ENCODE data around the gene TMEM158. TPM values are rescaled to one million over a fixed set of nuclear protein-coding genes. Genes with fewer than 3 reads are reported as not detected.

Gene TMEM158
- total RNA-seq, 1 experiment from 2014 or later = 7.3 TPM

DNA sequence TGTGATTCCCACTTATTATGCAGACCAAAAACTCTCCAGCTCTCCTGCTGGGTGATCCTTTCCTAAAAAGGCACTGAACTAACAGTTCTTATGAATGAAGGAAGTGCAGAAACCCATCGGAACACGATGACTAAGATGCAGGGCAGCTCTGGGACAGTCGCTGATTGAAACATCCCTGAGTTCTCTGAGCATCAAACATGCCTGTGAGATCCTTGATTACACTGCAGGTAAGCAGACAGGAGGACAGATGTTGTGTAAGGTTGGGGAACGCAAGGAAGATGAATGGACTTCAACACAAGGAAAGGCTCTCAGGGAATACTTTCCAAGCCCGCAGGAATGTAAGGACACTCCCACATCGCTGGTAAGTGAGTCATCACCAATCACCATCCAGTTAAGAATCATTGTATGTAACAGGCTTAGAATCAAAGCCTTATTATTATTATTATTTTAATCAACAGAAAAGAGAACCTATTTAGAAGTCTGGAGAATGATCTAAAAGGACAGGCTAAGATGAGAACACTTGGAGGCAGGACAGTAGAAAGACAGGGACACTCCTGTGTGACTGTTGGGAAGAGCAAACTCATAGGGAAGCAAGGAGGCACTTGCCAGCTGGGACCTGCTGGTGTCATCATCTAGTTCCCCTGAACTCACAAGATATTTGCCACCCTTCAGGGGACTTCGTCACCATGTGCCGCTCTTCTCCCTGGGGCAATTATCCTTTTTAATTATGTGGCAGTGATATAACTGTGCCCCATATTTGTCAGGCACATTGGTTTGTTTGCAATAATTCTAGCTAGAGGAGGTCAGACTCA lies 26.0 kb downstream of the TMEM158 start:
- no TSS peak for BruUV-seq (replicated peaks)
- in situ Hi-C loops (cut with HindIII; ENCODE audit: low pct_unique_long_range_greater_than_20kb, low sequenced_read_pairs) = no loop called here
- no peak overlapping the region for H3K4me3 ChIP-seq (ENCODE audit: low read depth in 2 of 2, low read length in 2 of 2)
- intact Hi-C loops (cut with micrococcal nuclease; ENCODE audit: unreplicated experiment) = no loop called here
- H3K9me3 ChIP-seq (ENCODE audit: control insufficient read depth, insufficient read depth, low read depth, low read length) = no peaks in the 10 kb centered on the region
- DNase-seq (ENCODE audit: low read depth, low spot score) (peak; percentile 58), ATAC-seq (peak; percentile 80)
- no peaks in the 10 kb centered on the region for H3K36me3 ChIP-seq (ENCODE audit: control insufficient read depth, insufficient read depth, low read length)
- H3K4me1 ChIP-seq (ENCODE audit: control insufficient read depth, insufficient read depth, low read length) = no peaks in the 10 kb centered on the region
- no peaks in the 10 kb centered on the region for H3K27me3 ChIP-seq (ENCODE audit: control insufficient read depth, insufficient read depth, low read length)
- no peak for TF ChIP-seq SIN3A (IDR thresholded peaks at IDR 0.05; ENCODE audit: borderline replicate concordance, insufficient read depth, low read depth, low read length)
- no peak for TF ChIP-seq REST (IDR thresholded peaks at IDR 0.05; ENCODE audit: insufficient read depth in 1 of 2, low read depth in 2 of 2, low read length in 1 of 2)
- no peak for TF ChIP-seq TCF7L2 (IDR thresholded peaks at IDR 0.05; ENCODE audit: low read depth, low read length)
- no peak for TF ChIP-seq POLR2AphosphoS5 (IDR thresholded peaks at IDR 0.05; ENCODE audit: low read depth, low read length)
- no peak for TF ChIP-seq CTCF (IDR thresholded peaks at IDR 0.05)
- ChIA-PET CTCF (no interaction called here), POLR2A (no interaction called here)
- no peak overlapping the region for H3K27ac ChIP-seq (ENCODE audit: low read length)

DNA sequence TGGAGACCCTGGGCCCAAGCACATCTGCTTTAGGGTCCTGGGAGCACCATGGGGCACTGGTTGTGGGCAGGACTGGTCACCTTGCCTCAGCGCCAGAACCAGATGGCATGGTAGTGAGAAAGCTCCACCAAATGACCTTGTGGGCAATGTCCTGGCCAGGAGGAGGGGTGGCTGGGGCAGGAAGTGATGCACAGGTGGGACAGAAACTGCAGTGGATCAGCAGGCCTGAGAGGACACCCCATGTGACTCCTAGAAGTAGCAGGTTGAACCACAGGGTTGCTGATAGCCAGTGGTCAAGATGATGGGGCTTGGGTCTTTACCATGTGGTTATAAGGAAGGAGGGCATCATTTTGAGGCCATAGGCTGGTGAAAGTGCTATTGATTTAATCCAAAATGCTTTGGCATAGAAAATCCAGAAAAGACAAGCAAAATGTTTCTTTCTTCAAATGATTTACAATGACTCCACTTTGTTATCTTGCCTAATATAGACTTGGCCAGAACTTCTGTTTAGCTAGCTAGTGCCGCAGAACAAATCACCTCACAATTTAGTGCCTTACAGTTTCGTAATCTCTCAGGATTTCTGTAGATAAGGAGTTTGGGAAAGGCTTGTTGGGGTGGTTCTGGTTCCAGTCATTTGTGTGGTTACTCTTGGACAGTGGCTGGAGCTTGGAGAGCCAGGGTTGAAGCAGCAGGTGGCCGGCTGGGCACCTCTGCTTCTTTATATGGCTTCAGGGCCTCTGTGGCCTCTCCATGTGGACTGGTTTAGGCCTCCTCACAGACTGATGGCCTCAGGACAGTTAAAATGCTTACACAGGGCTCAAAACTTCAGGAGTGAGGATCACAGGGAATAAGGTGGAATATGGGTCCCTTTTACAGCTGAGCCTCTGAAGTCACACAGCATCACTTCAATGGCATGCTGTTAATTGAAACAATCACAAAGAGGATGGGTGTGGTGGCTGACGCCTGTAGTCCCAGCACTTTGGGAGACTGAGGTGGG lies 27.5 kb downstream of the TMEM158 start:
- Histone ChIP-seq H3K4me1 (ENCODE audit: control insufficient read depth, insufficient read depth, low read length) (no peaks in the 10 kb centered on the region), H3K9me3 (ENCODE audit: control insufficient read depth, insufficient read depth, low read depth, low read length) (no peaks in the 10 kb centered on the region), H3K27me3 (ENCODE audit: control insufficient read depth, insufficient read depth, low read length) (no peaks in the 10 kb centered on the region), H3K27ac (ENCODE audit: low read length) (no peak overlapping the region), H3K36me3 (ENCODE audit: control insufficient read depth, insufficient read depth, low read length) (no peaks in the 10 kb centered on the region), H3K4me3 (ENCODE audit: low read depth in 2 of 2, low read length in 2 of 2) (no peak overlapping the region)
- no peak for DNase-seq (ENCODE audit: low read depth, low spot score)
- intact Hi-C loops (cut with micrococcal nuclease; ENCODE audit: unreplicated experiment) (no loop called here), in situ Hi-C loops (cut with HindIII; ENCODE audit: low pct_unique_long_range_greater_than_20kb, low sequenced_read_pairs) (no loop called here)
- no peak for TF ChIP-seq CTCF (IDR thresholded peaks at IDR 0.05)
- no peak for TF ChIP-seq TCF7L2 (IDR thresholded peaks at IDR 0.05; ENCODE audit: low read depth, low read length)
- TF ChIP-seq SIN3A (IDR thresholded peaks at IDR 0.05; ENCODE audit: borderline replicate concordance, insufficient read depth, low read depth, low read length) = no peak
- no peak for TF ChIP-seq REST (IDR thresholded peaks at IDR 0.05; ENCODE audit: insufficient read depth in 1 of 2, low read depth in 2 of 2, low read length in 1 of 2)
- TF ChIP-seq POLR2AphosphoS5 (IDR thresholded peaks at IDR 0.05; ENCODE audit: low read depth, low read length) = no peak
- no peak for ATAC-seq
- ChIA-PET POLR2A (no interaction called here), CTCF (no interaction called here)
- BruUV-seq (replicated peaks) = no TSS peak

Data from Panc1 (cell line).